GM18508 (cell line): ENCODE results near the gene TNRC6C.
"Not testable (repeated sequence)": the region's sequence is repeated elsewhere in the genome, so short reads cannot be mapped to it uniquely, and the experiment has no call there.

Experiments used
- ATAC-seq: cut with Tn5 transposase; IDR thresholded peaks from one replicate; pipeline ENCODE4 v1.9.1; 2021; ENCODE audit warnings: moderate number of reproducible peaks; ENCODE audit not compliant: insufficient read depth, unreplicated experiment

Gene TNRC6C

DNA sequence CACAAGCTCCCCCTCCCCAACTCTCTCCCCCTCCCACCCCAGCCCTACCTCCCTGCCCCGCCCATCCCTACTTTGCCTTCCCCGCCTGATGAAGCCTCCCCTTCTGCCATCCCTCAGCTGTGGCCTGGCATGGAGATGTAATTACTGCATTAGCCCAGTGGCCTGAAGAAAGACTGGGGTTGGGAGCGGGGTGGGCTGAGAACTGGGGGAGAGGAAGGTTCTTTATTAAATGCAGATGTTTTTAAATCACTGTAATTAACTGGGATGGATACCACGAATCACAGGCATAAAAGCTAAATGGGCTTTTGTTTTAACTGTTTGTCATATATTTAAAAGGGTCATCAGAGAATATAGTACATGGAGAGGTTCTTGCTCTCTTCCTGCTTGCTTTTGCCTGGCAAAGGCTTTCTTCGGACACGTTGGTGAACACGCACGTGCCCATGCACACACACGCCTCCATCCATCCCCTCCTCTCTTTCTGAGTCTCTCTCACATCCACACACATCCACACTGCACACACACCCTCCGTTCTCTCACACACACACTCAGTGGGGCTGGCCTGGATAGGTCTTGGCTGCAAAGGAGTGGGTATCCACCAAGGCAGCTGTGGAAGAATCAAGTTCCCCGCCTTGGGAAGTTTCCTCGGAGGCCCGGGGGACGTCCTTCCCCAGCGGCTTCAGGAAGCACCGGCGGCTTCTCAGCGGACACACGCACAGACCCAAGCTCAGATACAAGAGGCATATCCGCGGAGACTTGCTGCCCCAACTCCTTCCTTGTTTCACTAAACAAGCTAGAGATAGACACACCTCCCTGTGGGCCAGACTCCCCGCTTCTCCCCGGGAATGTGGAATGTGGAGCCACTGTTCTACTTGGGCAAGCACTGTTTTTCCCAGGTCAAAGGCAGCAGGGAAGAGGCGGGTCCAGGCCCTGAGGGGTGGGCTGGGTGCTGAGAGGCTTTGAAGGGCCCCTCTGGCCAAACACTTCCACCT lies 27.4 kb upstream of the TNRC6C start:
- no peak for ATAC-seq

DNA sequence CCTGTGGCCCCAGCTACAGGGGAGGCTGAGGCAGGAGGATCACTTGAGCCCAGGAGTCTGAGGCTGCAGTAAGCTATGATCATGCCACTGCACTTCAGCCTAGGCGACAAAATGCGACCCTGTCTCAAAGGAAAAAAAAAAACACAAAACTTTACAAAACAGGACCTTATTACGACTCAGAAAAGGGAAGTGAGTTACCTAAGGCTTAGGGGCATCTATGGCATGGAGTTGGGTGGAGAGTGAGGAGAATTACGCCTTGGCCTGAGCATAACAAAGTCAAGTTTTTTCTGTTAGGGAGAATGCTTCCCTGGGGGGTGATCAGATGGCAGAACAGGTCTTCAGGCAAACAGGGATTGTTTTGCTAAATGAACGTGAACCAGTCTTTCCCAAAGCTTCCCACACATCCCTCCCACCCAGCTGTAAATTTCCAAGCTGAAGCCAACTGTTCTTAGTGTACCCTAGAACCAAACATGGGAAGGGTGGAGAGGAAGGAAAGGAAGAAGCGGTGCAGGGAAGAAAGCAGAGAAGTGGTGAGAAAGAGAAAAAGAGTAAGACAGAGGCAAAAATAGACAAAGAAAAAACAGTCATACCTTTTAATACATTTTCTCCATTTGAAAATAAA lies 24.6 kb upstream of the TNRC6C start:
- no peak for ATAC-seq

GRCh38 chr17:77935121-77935571 lies 23.4 kb upstream of the TNRC6C start:
- ATAC-seq, result no peak

- ATAC-seq, result not testable (repeated sequence)
Measured at GRCh38 chr17:77935744-77936143, 22.8 kb upstream of the TNRC6C start.

- no peak for ATAC-seq
Measured at GRCh38 chr17:77936881-77937280, 21.6 kb upstream of the TNRC6C start.

- no peak for ATAC-seq
Measured at GRCh38 chr17:77941004-77941403, 17.5 kb upstream of the TNRC6C start.

GRCh38 chr17:77942112-77942988 lies 16.2 kb upstream of the TNRC6C start:
- no peak for ATAC-seq

GRCh38 chr17:77943971-77944370 lies 14.5 kb upstream of the TNRC6C start:
- no peak for ATAC-seq

DNA sequence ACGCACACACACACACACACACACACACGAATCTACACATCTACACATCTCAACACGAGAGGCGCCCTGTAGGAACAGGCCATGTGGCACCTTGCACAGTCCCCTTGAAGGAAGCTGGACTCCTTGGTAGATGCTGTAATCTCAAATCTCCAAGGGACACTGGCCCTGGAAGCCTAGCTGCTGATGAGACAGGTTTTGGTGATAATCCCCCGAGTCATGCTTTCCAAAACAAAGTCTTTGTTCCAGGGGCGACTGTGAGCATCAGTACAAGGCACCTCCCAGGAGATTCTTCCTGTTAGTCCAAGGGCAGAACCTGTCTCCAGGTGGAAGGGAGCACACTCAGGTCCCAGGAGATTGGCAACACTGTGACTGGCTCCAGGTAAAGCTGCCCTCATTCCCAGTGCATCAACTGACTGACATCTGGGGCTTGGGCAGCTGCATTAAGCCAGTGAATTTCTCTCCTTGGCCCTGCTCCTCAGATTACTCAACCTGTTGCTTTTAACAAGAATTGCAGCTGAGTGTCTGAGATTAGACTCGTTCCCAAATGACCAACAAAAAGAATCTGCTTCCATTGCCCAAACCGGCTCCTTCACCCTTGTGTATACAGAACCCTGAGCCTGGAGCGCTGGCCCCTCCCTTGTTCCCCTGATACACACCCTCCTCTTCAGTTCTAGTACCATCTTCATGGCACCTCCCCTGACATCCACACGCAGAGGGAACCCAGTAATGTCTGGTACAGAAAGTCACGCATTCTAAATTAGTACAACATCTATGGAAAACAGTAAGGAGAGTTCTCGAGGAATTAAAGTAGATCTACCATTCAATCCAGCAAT lies 13.9 kb upstream of the TNRC6C start:
- no peak for ATAC-seq

- ATAC-seq, result no peak
Measured at GRCh38 chr17:77946900-77947645, 11.4 kb upstream of the TNRC6C start.

DNA sequence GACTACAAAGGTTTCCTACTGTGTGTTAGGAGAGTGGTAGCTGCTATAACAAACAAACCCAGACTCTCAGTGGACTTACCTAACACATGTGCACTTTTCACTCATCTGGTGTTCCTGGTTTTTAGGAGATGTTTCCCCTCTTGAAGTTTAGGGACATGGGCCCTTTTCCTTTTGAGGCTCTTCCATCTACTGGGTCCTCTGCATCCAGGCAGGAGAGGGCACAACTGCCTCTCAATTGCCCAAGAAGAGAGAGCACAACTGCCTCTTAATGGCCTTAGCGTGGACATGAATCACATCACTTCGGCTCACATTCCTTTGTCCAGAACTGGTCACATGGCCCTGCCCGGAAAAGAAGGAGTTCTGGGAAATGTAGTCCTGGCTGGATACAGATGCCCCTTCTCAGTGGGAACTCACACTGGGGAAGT lies 9.8 kb upstream of the TNRC6C start:
- no peak for ATAC-seq

DNA sequence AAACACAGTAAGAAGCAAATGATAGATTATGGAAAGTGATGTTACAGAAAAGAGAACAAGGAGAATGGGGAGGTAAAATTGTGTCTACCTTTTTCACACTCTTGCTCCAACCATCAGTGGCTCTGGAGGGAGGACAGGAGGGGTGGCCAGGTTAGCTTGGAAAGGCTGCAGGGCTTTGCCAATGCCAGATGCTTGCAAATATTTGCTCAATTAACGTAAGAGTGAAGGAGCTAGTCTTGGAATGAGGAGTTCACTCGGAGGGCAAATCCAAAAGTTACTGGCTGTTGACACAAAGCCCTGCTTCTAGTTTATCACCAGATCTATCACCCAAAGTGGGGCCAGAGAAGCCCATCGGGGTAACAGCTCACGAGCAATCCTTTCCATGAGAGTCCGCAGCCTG lies 7.4 kb upstream of the TNRC6C start:
- no peak for ATAC-seq

DNA sequence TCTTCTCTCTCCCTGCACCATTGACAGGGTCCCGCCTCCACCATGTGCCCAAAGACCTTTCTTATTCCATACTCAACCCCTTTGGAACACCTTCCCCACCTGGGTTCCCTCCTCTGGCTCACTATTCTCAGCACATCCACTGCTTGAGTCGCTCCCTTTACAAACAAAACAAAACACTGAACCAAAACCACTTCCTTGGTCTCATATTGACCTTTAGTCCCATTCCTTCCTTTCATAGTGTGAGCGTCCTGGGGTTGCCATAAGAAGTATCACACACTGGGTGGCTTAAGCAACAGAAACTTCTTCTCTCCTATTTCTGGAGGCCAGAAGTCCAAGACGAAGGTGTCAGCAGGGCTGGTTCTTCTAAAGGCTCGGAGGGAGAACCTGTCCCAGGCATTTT lies 6.1 kb upstream of the TNRC6C start:
- no peak for ATAC-seq

DNA sequence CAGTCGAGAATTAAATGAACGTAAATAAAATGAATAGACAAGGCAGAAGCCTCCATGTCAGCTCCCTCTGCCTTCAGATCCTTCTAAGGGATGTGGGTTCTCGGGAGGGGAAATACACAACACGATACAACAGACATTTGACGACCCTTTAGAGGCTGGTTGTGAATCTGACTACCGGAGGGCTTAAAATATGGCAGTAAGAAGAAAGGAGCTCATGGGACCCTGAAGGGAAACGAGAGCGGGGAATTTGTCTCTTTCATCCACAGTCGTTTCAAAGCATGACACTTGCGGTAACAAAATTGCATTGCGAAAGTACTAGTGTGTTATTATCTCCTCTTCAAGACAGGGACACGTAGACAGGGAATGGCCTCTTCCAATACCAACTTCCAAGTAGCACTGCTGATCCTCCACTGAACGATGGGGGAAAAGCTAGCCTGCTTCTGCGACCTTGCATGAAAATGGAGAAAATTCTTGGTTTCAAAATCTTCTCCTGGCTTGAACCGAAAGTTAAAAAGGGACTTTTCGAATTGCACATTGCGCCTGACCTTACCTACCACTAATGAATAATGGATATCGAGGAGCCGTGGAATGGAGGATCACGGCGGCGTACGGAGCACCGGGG lies 1.2 kb upstream of the TNRC6C start:
- no peak for ATAC-seq

DNA sequence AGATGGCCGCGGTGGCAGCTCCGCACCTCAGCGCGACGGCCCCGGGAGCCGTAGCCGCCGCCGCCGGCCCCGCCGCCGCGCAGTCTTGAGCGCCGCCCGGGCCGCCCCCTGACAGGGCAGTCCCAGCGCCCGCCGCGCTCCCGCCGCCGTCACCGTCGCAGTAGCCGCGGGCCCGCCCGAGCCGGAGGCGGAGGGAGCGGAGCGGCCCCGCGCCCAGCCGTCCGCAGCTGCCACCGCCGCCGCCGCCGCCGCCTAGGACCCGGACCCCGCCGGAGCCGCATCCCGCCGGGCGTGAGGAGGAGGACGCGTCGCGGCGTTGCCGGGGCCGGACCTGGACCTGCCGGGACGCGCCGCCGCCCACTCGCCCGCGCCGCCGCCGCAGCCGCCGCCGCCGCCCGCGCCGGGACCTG lies 218 bp downstream of the TNRC6C start:
- no peak for ATAC-seq

GRCh38 chr17:77959126-77959925 lies 823 bp downstream of the TNRC6C start:
- ATAC-seq, result no peak

DNA sequence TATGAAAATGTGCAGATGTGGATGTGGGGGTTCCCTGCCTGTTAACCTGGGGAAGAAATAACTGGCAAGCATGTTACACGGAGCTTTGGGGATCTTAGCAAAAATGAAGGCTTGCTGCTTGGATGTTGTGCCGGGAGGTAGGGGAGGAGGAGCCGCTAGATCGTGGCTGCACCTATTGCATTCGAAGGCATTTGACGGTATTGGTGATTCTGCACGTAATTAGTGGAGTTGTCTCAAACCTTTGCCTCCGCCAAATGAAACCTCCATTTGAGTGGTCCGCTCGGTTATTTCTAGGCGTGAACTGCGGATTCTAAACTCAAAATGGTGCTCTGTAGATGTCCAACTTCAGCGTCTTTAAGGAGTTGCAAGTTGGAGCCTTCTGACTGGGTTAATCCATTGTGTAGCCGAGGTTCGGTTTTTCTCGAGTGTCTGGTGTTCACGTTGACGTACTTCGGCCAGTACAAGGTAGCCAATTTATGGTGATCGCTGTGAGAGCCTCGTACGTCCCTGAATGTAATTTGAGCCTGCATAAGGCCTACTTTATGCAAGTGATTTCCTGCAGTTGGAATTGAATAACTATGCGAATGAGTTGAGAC lies 1.5 kb downstream of the TNRC6C start:
- no peak for ATAC-seq
